Kidney capillary endothelial cell (primary cell): ENCODE results near the gene RCOR2.

Experiments used
- DNase-seq: peaks from one replicate; pipeline ENCODE4 v3.0.0-alpha.2; 2018; ENCODE audit warnings: low spot score

Gene RCOR2

DNA sequence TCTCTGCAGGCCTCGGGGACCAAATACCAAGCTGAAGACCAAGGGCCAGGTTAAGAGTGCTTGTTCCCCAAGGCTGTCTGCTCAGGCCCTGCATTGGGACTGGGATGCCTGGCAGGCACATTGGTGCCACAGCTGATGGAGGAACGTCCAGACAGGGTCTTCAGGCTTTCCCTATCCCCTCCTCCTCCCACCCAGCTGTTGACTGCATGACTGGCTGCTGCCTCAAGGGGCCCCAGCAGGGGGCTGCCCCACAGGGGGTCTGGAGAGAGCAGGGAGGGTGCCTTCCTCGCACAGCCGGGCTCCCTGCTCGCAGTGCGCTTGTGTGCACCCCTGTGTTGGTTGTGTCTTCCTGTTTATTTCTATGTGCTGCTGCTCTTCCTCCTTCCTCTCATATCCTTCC lies 9.9 kb downstream of the RCOR2 start:
- no peak for DNase-seq

GRCh38 chr11:63906585-63906984 lies 10.4 kb downstream of the RCOR2 start:
- DNase-seq = no peak

DNA sequence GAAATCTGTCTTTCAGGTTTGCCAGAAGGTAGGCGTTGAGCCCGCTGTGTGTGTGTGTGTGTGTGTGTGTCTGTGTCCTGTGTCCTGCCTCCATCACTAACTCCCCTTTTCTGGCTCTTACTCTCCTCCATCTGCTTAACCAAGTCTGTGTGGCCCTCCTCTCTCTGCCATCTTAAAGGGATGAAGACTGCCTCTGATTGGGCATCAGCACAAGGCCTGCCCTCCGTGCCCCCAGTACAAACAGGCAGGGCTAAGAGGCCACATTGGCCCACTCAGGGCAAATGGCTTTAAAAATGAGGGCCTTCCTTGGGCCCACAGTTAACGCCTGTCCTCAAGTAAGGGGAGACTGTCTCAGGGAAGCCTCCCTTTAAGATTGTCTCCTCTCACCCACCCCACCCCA lies 10.9 kb downstream of the RCOR2 start:
- DNase-seq = no peak

DNA sequence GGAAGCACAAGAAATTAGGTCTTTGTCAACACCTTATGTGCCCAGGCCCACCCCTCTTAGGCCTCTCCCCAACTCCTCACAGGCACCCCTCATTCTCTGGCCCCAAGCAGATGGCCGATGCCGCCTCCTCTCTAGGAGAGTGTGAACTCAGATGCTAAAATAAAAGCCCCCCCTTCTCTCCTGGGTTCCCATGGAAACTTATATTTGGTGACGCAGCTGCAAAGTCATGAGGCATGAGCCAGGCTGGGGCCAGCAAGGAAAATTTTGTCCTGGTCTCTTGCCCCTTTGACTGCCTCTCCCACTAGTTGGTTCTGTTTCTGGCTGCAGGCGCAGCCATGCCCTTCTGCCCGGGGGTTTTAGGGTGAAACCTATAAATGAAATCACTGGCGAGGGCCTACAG lies 11.8 kb downstream of the RCOR2 start:
- no peak for DNase-seq

GRCh38 chr11:63904743-63905142 lies 12.2 kb downstream of the RCOR2 start:
- no peak for DNase-seq

- DNase-seq = no peak
Observed at GRCh38 chr11:63903884-63904283, 13.1 kb downstream of the RCOR2 start.

GRCh38 chr11:63901660-63902059 lies 15.3 kb downstream of the RCOR2 start:
- no peak for DNase-seq

GRCh38 chr11:63897459-63898146 lies 19.4 kb downstream of the RCOR2 start:
- no peak for DNase-seq

DNA sequence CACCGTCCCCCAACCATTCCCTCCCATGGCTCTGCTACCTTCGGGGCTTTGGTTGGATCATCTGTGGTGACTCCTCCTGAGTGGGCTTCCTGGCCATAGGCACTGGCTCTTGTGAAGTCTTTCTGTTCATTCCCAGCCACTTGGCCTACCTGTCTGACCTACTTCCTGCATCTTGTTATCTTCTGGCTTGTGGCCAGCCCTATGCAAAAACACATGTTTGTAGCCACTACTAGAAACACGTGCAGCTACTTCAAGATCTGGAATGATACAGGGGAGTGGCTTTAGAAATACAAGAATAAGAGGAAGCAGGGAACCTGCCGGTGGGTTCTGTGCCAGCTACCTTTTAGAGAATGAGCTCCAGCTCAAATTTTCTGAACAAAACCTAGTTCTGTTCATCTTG lies 20.9 kb downstream of the RCOR2 start:
- no peak for DNase-seq

- no peak for DNase-seq
Observed at GRCh38 chr11:63893355-63893754, 23.6 kb downstream of the RCOR2 start.

DNA sequence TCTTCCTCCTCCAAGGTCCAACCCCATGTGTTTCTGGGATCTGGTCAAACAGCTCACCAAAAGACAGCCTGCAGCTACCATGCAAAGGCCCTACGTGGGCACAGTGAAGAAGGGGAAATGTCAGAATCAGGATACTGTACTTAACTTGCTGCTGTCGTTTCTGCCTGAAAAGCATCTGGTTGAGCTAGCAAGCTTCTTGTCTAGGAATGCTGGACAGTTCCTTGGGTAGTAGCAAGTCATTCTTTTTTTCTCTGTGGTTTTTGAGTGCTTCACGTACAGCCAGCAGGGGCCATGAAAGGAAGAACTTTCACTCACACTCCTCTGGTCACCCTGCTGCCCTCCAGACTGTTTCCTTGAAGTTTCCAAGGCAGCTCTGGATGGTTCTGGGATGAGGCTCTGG lies 24.7 kb downstream of the RCOR2 start:
- no peak for DNase-seq

GRCh38 chr11:63890368-63890767 lies 26.6 kb downstream of the RCOR2 start:
- no peak for DNase-seq

- DNase-seq = no peak
Observed at GRCh38 chr11:63889344-63889743, 27.6 kb downstream of the RCOR2 start.

DNA sequence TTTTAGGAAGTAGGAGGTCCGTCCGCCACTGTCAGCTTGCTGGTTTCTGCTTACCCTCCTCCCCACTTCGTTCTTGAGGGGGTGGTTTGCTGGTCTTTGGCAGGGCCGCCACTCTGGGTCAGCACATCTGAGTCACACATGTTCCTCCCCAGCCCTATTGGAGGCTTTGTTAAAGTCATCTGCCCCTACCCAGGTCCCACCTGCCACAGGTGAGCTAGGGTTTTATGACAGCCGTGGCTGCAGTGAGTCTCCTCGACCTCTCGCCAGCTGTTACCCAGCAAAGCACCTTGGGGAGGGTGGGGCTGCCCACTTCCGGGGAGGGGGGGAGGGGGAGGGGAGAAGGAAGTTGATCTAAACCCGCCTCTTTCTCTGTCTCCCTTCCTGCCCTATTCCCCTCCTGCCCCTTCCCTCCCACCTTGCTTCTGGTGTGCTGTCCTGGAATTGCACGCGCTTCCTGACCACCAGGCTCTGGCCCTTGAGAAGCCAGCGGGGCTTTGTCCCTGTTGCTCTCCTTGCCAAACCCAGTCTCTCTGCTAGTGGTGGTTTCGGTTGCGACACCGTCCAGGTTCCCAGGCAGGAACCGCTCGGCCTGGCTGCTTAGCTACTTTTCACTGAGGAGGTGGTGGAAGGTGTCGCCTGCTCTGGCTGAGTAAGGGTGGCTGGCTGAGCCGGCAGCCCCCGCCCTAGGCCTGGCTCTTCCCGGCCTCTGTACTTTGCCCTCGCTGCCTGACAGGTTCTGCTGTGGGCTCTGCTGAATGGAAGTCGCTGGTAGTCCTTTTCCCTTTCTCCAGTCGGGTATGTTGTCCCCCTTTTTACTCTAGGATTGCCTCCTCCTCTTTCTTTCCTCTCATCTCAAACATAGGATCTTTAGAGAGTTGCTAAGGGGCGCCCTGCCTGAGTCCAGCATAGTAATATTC lies 28.5 kb downstream of the RCOR2 start:
- DNase-seq = no peak

DNA sequence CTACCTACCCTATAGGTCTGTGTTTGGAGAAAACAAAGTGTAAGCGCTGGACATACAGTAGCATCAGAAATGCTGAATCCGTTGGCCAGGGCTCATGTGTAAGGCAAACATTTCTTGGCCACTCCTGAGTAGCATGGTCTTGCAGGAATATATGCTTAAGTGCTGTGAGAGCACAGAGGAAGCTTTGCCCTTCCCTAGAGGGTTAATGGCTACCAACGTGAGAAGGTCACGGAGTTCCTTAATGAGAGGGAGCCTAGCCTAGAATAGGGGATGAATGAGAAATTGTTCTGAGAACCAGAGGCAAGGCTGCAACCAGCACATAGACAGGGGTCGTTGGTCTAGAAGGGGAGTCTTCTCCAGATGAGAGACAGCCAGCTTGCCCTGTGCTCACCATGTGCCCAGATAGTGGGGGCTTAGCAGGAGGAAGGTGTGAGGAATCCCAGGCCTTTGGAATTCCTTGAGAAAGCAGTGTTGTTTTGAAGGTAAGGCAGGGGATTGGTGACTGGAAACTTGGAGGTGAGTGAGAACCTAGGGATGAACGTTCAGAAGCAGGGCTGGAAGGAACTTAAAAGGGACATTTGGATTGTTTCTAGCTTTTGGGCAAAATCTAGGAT lies 29.5 kb downstream of the RCOR2 start:
- DNase-seq = no peak

DNA sequence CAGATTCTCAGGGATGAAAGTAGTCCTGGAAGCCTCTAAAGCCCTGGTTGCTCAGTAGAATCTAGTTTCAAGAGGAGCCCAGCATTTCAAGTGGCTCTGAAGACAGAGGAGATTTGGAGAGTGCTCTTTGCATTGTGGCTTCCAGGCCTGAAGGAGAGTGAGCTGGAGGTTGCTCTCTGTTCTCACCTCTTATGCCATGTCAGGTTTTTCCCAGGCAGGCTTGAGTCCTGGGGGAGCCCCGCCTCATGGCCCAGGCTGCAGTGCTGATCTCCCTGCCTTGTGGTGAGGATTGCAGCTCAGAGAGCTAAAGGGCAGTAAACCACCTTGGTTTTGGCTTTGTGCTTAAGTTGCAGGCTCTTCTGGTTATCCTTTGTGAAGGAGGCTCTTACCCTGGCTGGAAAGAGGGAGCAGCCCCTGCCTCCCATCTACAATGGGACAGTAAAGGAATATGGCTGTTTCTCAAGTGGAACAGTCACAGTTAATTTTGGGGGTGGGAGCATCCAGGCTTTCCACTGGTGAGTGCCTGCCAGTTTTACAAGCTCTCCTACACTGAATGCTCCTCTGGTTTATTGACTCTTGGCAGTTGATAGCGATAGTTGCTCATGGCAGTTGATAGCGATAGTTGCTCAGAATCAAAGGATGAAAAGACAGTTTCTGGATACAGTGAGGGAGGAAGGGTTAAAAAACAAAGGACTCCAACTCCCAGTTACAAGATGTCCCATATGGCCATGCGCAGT lies 32.6 kb downstream of the RCOR2 start:
- no peak for DNase-seq

DNA sequence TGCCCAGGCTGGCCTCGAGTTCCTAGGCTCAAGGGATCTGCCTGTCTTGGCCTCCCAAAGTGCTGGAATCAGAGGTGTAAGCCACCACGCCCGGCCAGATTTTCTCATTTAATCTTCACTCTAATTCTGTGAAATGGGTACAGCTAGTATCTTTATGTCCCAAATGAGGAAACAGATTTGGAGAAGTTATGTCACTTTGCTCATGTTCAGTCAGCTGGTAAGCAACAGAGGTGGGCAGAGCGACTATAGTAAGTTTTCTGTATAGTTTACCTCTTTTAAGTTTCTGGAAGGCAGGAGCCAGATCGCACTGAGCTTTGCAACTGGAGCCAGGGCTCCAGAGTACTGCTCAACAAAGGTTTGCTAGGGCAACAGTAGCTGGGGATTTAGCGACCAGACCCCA lies 33.2 kb downstream of the RCOR2 start:
- no peak for DNase-seq

DNA sequence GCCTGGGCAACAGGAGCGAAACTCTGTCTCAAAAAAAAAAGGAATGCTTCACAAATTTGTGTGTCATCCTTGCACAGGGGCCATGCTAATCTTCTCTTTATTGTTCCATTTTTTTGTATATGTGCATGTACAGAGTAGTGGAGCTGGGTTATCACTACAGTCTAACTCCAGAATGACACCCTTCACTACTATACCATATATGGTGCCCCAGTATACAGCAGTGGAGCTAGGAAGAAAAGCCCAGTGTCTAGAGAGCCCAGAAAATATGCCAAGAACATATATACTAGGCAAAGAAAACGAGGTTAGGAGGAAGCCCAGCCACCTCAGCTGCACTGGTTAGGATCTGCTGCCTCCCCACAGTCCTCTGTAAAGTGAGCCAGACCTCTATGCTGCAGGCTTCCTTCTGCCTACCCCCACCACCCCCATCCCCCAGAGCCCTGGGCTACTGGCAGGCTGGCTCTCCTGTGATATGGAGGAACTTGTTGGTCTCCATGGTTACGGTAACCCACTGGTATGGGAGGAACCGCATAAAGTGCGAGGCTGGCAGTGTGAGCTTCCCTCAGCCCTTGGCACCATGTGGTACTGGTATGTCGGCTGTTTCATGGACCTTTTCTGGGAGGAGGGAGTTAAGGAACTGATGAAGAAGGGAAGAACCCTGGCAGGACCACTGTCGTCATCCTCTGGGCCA lies 34.3 kb downstream of the RCOR2 start:
- DNase-seq = no peak

DNA sequence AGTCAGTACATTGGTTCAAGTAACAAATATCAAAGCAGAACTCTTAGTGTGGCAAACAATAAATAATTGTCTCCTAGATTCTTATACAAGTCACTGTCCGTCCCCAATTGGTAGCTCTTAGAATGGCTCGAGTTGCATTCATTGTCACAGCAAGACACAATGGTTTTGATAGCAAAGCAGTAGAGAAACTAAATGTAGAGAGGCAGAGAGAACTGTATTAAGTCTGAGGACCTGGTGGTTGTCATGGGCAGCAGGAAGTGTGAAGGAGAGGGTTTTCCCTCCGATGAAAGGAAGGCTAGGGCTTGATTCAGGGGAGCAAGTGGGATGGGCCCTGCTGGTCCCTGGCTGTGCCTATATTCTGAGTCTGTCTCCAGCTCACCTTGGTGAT lies 36.6 kb downstream of the RCOR2 start:
- no peak for DNase-seq

DNA sequence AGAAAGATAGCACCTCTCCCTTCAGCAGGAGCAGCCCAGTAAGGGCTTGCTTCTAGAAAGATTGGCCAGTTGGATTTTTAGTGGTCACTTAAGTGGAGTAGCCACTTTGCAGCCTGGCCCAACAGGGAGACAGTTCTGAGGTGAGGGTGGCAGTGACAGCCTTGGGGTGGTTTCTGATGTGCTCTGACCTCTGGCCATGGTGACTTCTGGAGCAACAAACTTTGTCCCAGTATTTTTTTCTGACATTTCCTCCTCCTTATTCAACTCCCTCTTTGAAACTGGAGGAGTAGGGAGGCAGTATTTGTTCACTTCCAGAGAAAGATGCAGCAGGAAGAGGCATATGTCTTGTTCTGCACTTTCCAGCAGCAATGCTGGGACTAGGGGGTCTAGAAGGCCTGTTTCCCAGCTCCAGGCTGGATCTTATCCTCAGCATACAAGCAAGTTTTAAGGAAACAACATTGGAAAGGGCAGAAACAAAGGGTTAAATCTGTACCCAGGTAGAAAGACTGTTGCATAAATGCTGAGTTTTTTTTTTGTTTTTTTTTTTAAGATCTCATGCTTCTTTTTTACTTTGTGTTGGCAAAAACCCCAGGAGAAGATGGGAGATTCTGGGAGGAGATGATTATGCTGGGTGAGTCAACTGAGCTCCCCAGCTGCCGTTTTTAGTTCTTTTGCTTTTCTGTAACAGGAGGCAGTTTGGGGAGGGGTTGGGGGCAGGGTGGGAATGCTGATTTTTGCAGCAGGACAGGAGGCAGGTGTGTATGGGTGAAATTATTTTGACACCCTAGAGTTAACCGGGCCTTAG lies 37.2 kb downstream of the RCOR2 start:
- DNase-seq = no peak

GRCh38 chr11:63877658-63878241 lies 39.2 kb downstream of the RCOR2 start:
- no peak for DNase-seq
